H1 (cell line): ENCODE data around the gene MBNL1. TPM values are rescaled to one million over a fixed set of nuclear protein-coding genes. Genes with fewer than 3 reads are reported as not detected.

Experiments used
- CTCF ChIA-PET: fragments of 300-600 bp; sonication (Branson Sonifier 250); formaldehyde crosslinking; loops from one replicate; lab custom pipeline; 2021; ENCODE audit not compliant: partially characterized antibody; lab: Charles Lee
- POLR2A ChIA-PET: fragments of 300-600 bp; sonication (Branson Sonifier 250); formaldehyde crosslinking; loops from one replicate; lab custom pipeline; 2021; ENCODE audit warnings: inconsistent platforms; ENCODE audit not compliant: partially characterized antibody; lab: Charles Lee
- DNase-seq, 2 experiments: peaks; one replicate each; pipeline versions ENCODE4 v3.0.0 to v3.0.0-alpha.2; 2010 to 2022; ENCODE audit warnings: low spot score in 2 of 2, low read depth in 1 of 2, mixed read lengths in 1 of 2
- FAIRE-seq: peaks from 2 replicates; lab custom pipeline; 2011; peaks lifted over from hg19 to GRCh38; lab: Jason Lieb, UNC
- H2AFZ ChIP-seq: 2 replicates; pipeline ENCODE4 v1.8.1; 2012; ENCODE audit warnings: low read length, inconsistent platforms
- H2AK5ac ChIP-seq: 2 replicates; pipeline ENCODE4 v1.6.1; 2013; ENCODE audit warnings: low read depth, low read length
- H2BK120ac ChIP-seq: replicated peaks from 2 replicates; pipeline ENCODE3; 2013; ENCODE audit warnings: low read depth, low read length, inconsistent platforms
- H2BK12ac ChIP-seq: 2 replicates; pipeline ENCODE4 v1.6.1; 2013; ENCODE audit warnings: low read depth, low read length
- H2BK15ac ChIP-seq: 2 replicates; pipeline ENCODE4 v1.6.1; 2013; ENCODE audit warnings: low read length
- H2BK20ac ChIP-seq: 2 replicates; pipeline ENCODE4 v1.6.1; 2013; ENCODE audit warnings: low read length
- H2BK5ac ChIP-seq: 2 replicates; pipeline ENCODE4 v1.6.1; 2013; ENCODE audit warnings: low read depth, low read length
- H3K14ac ChIP-seq: 2 replicates; pipeline ENCODE4 v1.6.1; 2013; ENCODE audit warnings: inconsistent platforms; ENCODE audit not compliant: insufficient read length
- H3K18ac ChIP-seq: 2 replicates; pipeline ENCODE4 v1.6.1; 2013; ENCODE audit warnings: low read length; ENCODE audit errors: extremely low read depth
- H3K23ac ChIP-seq: 2 replicates; pipeline ENCODE4 v1.6.1; 2013; ENCODE audit warnings: inconsistent platforms; ENCODE audit not compliant: insufficient read length
- H3K23me2 ChIP-seq: 2 replicates; pipeline ENCODE4 v1.6.1; 2013; ENCODE audit warnings: low read depth, low read length
- H3K27ac ChIP-seq: 2 replicates; pipeline ENCODE4 v1.6.1; 2011; ENCODE audit warnings: low read depth, low read length, inconsistent platforms
- H3K27me3 ChIP-seq, 4 experiments: replicated peaks in 1 of 4; 1 replicate in 1 of 4; 2 replicates in 3 of 4; pipeline versions ENCODE4 v1.6.1 to v1.8.1; 2011 to 2013; ENCODE audit warnings: low read length in 3 of 4, mild to moderate bottlenecking in 3 of 4, inconsistent platforms in 2 of 4, mixed read lengths in 2 of 4, moderate library complexity in 1 of 4; ENCODE audit not compliant: control insufficient read depth in 3 of 4, insufficient read depth in 3 of 4; ENCODE audit errors: extremely low read depth in 1 of 4
- H3K36me3 ChIP-seq, 4 experiments: 2 replicates each; pipeline versions ENCODE4 v1.6.1 to v1.8.1; 2011 to 2013; ENCODE audit warnings: mild to moderate bottlenecking in 4 of 4, low read length in 3 of 4, moderate library complexity in 2 of 4, control low read depth in 1 of 4, inconsistent platforms in 1 of 4; ENCODE audit not compliant: insufficient read depth in 4 of 4, control insufficient read depth in 2 of 4
- H3K4ac ChIP-seq: replicated peaks from 2 replicates; pipeline ENCODE3; 2013; ENCODE audit warnings: low read length, low read depth, mixed read lengths, inconsistent platforms; ENCODE audit not compliant: insufficient read length
- H3K4me1 ChIP-seq, 4 experiments: replicated peaks in 1 of 4; 1 replicate in 1 of 4; 2 replicates in 3 of 4; pipeline versions ENCODE4 v1.6.1 to v1.8.1; 2011 to 2013; ENCODE audit warnings: low read length in 3 of 4, inconsistent platforms in 2 of 4, mixed read lengths in 1 of 4; ENCODE audit not compliant: insufficient read depth in 4 of 4, control insufficient read depth in 3 of 4
- H3K4me2 ChIP-seq, 2 experiments: 2 replicates each; pipeline versions ENCODE4 v1.6.1 to v1.8.1; 2011 to 2013; ENCODE audit warnings: low read depth in 2 of 2, low read length in 2 of 2, control low read depth in 1 of 2, inconsistent platforms in 1 of 2, mild to moderate bottlenecking in 1 of 2; ENCODE audit not compliant: insufficient read depth in 1 of 2
- H3K4me3 ChIP-seq, 4 experiments: fragments of 200-600, 300-600 bp in 1 of 4; sonication (generic), shearing (Covaris generic), sonication (Bioruptor Twin) in 1 of 4; 2 replicates each; pipeline versions ENCODE4 v1.5.1 to v1.8.1; 2011 to 2016; ENCODE audit warnings: low read length in 4 of 4, low read depth in 3 of 4, control low read depth in 2 of 4, inconsistent platforms in 2 of 4, mild to moderate bottlenecking in 2 of 4, mixed read lengths in 1 of 4, moderate library complexity in 1 of 4; ENCODE audit not compliant: insufficient read depth in 2 of 4; ENCODE audit errors: extremely low read depth in 1 of 4
- H3K56ac ChIP-seq: replicated peaks from 2 replicates; pipeline ENCODE3; 2013; ENCODE audit warnings: low read depth, mild to moderate bottlenecking, mixed read lengths, low read length, inconsistent platforms; ENCODE audit not compliant: insufficient read length
- H3K79me1 ChIP-seq: 2 replicates; pipeline ENCODE4 v1.6.1; 2013; ENCODE audit warnings: low read depth, low read length, control low read depth
- H3K79me2 ChIP-seq, 2 experiments: 2 replicates each; pipeline versions ENCODE4 v1.6.1 to v1.8.1; 2012 to 2013; ENCODE audit warnings: low read length in 2 of 2, mild to moderate bottlenecking in 2 of 2, inconsistent platforms in 1 of 2; ENCODE audit not compliant: insufficient read depth in 2 of 2, control insufficient read depth in 1 of 2
- H3K9ac ChIP-seq, 4 experiments: replicated peaks in 1 of 4; 1 replicate in 1 of 4; 2 replicates in 3 of 4; pipeline versions ENCODE4 v1.6.1 to v1.8.1; 2011 to 2013; ENCODE audit warnings: low read depth in 3 of 4, low read length in 3 of 4, control low read depth in 2 of 4, mild to moderate bottlenecking in 2 of 4, moderate library complexity in 2 of 4, inconsistent platforms in 1 of 4; ENCODE audit errors: extremely low read depth in 1 of 4
- H3K9me3 ChIP-seq, 2 experiments: 2 replicates each; pipeline versions ENCODE4 v1.6.1 to v1.8.1; 2012 to 2013; ENCODE audit warnings: mild to moderate bottlenecking in 2 of 2, moderate library complexity in 2 of 2, control low read depth in 1 of 2, inconsistent platforms in 1 of 2, low read depth in 1 of 2, low read length in 1 of 2, mixed read lengths in 1 of 2; ENCODE audit not compliant: insufficient read depth in 2 of 2
- H4K20me1 ChIP-seq, 2 experiments: replicated peaks in 1 of 2; 2 replicates each; pipeline versions ENCODE3 to v1.8.1; 2011 to 2013; ENCODE audit warnings: inconsistent platforms in 2 of 2, low read length in 2 of 2, mild to moderate bottlenecking in 1 of 2; ENCODE audit not compliant: insufficient read depth in 2 of 2, control insufficient read depth in 1 of 2
- H4K5ac ChIP-seq: 2 replicates; pipeline ENCODE4 v1.6.1; 2013; ENCODE audit warnings: low read length, low read depth, mixed read lengths, inconsistent platforms; ENCODE audit not compliant: insufficient read length
- H4K8ac ChIP-seq: 2 replicates; pipeline ENCODE4 v1.8.0; 2013; ENCODE audit warnings: mild to moderate bottlenecking, moderate library complexity, low read length, inconsistent platforms; ENCODE audit not compliant: insufficient read depth; ENCODE audit errors: extremely low read depth
- H4K91ac ChIP-seq: replicated peaks from 2 replicates; pipeline ENCODE3; 2013; ENCODE audit warnings: low read length, mixed read lengths, inconsistent platforms; ENCODE audit not compliant: insufficient read length
- CHD1 ChIP-seq: IDR thresholded peaks from 2 replicates; pipeline ENCODE4 v1.6.1; 2012; ENCODE audit warnings: low read depth, low read length, improper control_type of control experiment
- CHD2 ChIP-seq: IDR thresholded peaks from 2 replicates; pipeline ENCODE4 v1.6.1; 2012; ENCODE audit warnings: low read length, improper control_type of control experiment
- CREB1 ChIP-seq: IDR thresholded peaks from 2 replicates; pipeline ENCODE4 v1.6.1; 2012; ENCODE audit warnings: inconsistent platforms
- SP4 ChIP-seq: IDR thresholded peaks from 2 replicates; pipeline ENCODE4 v1.6.1; 2012; ENCODE audit warnings: low read length, inconsistent platforms
- TCF12 ChIP-seq: IDR thresholded peaks from 2 replicates; pipeline ENCODE4 v1.6.1; 2011; ENCODE audit warnings: low read depth, mild to moderate bottlenecking, low read length
- WGBS, 2 experiments: shearing (Covaris generic) in 1 of 2; methylation state at CpG; one replicate each; pipeline versions ENCODE4 v1.1.6 to v1.1.7; 2013 to 2015; ENCODE audit warnings: low lambda C conversion rate in 2 of 2, mixed read lengths in 2 of 2, inconsistent platforms in 1 of 2, low coverage in 1 of 2, missing lambda C conversion rate in 1 of 2; ENCODE audit not compliant: insufficient replicate concordance in 2 of 2, insufficient coverage in 1 of 2, insufficient read length in 1 of 2; ENCODE audit errors: extremely low coverage in 1 of 2, missing lambda C conversion rate in 1 of 2; 5-methylcytosine and 5-hydroxymethylcytosine counted together
- polyA plus RNA-seq, 7 experiments: library from polyadenylated mRNA; depleted of rRNA in 3 of 7; stranded (reverse) in 5 of 7; unstranded in 2 of 7; fragments of >200 nt in 5 of 7; fragments of 200-250 nt in 2 of 7; gene quantifications; 1 replicate in 5 of 7; 2 replicates in 1 of 7; 4 replicates in 1 of 7; pipeline versions ENCODE4 v1.2.1 to v1.2.3, GENCODE V29; 2011 to 2013; ENCODE audit warnings: missing spikeins in 2 of 7, mixed read lengths in 2 of 7
- total RNA-seq: library from RNA; stranded (reverse); fragmentation: NEBNext Ultra II Directional; extraction: Animal tissue kit (Norgen Biotek cat#: 25700); gene quantifications from 2 replicates; pipeline ENCODE4 v1.2.1, GENCODE V29; 2021

Gene MBNL1
- total and polyA plus RNA-seq, 2 of the 8 experiments (the other 6 are each of a cell fraction or from before 2014, with no cell fraction given): 5.0 to 16.4 TPM

GRCh38 chr3:152309031-152309430, 40.3 kb downstream of the MBNL1 start:
- Histone ChIP-seq H3K4me1 (peaks cover 1 to 13% (median 10%) of the 10 kb centered on the region in 4 experiments), H3K4me3 (no peak overlapping the region), H3K27me3 (no peaks in the 10 kb centered on the region), H3K9me3 (no peaks in the 10 kb centered on the region), H3K4me2 (no peak overlapping the region), H4K91ac (no peak overlapping the region), H2AFZ (no peak overlapping the region), H4K20me1 (no peaks in the 10 kb centered on the region), H3K56ac (no peak overlapping the region), H3K4ac (no peak overlapping the region), H4K5ac (no peak overlapping the region), H2BK20ac (no peak overlapping the region), H2BK5ac (no peak overlapping the region), H3K9ac (peak overlapping the region in 1 of 4 experiments; percentile 34; a peak in 1 of 7 replicates), H2BK120ac (no peak overlapping the region), H3K79me2 (peaks cover 0 to 27% of the 10 kb centered on the region in 2 experiments; a peak in 2 of 4 replicates), H3K36me3 (no peaks in the 10 kb centered on the region), H3K27ac (no peak overlapping the region), H3K18ac (no peak overlapping the region), H3K23me2 (no peaks in the 10 kb centered on the region), H2BK15ac (no peak overlapping the region), H3K79me1 (no peaks in the 10 kb centered on the region), H4K8ac (no peak overlapping the region), H3K23ac (no peak overlapping the region), H2AK5ac (no peak overlapping the region), H3K14ac (no peak overlapping the region), H2BK12ac (no peak overlapping the region)
- DNase-seq (no peak), FAIRE-seq (no peak)
- TF ChIP-seq TCF12 (no peak), CHD2 (no peak), CREB1 (no peak), CHD1 (no peak), SP4 (no peak)
- CTCF ChIA-PET: interaction anchor here (1.5 kb wide), 1 partner anchor 85 kb away, joined by 4 read pairs; no protein-coding TSS in a partner anchor
- WGBS, 2 experiments: 85% methylated on average over 3 of the region's 3 CpGs; no CpG with 5 or more reads in 1 of the 2 experiments
- POLR2A ChIA-PET: no interaction called here
